ENCODE measurements around the gene KIN.
"Not testable (repeated sequence)": the region's sequence is repeated elsewhere in the genome, so short reads cannot be mapped to it uniquely, and the experiment has no call there.

The KIN gene

GRCh38 chr10:7794251-7795026 is 6.6 kb upstream of the KIN start:
- TF ChIP-seq CTCF (conservative IDR thresholded peaks at IDR 0.05): no peak
- no peak for TF ChIP-seq ZFX (IDR thresholded peaks at IDR 0.05)
- H3K27ac ChIP-seq: no peak overlapping the region

GRCh38 chr10:7792541-7792940 is 4.7 kb upstream of the KIN start:
- TF ChIP-seq ZFX (IDR thresholded peaks at IDR 0.05) (no peak), CTCF (conservative IDR thresholded peaks at IDR 0.05) (no peak)
- H3K27ac ChIP-seq: no peak overlapping the region

GRCh38 chr10:7789390-7789789 is 1.6 kb upstream of the KIN start:
- H3K27ac ChIP-seq: peak overlapping the region; percentile 96
- TF ChIP-seq ZFX (IDR thresholded peaks at IDR 0.05): no peak
- TF ChIP-seq CTCF (conservative IDR thresholded peaks at IDR 0.05): no peak

GRCh38 chr10:7788639-7789286 is 970 bp upstream of the KIN start:
- peak overlapping the region; percentile 96 for H3K27ac ChIP-seq
- TF ChIP-seq ZFX (IDR thresholded peaks at IDR 0.05) (no peak), CTCF (conservative IDR thresholded peaks at IDR 0.05) (no peak)

- peak overlapping the region; percentile 96 for H3K27ac ChIP-seq
- TF ChIP-seq ZFX (IDR thresholded peaks at IDR 0.05): no peak
- TF ChIP-seq CTCF (conservative IDR thresholded peaks at IDR 0.05): no peak
Observed at GRCh38 chr10:7787150-7787856, 490 bp downstream of the KIN start.

GRCh38 chr10:7786430-7786829 is 1.4 kb downstream of the KIN start:
- no peak overlapping the region for H3K27ac ChIP-seq
- no peak for TF ChIP-seq CTCF (conservative IDR thresholded peaks at IDR 0.05)
- no peak for TF ChIP-seq ZFX (IDR thresholded peaks at IDR 0.05)

- H3K27ac ChIP-seq: not testable (repeated sequence)
Observed at GRCh38 chr10:7782194-7782593, 5.6 kb downstream of the KIN start.

Data from C4-2B (cell line).